ENCODE measurements around the gene NR1D1.

DNA sequence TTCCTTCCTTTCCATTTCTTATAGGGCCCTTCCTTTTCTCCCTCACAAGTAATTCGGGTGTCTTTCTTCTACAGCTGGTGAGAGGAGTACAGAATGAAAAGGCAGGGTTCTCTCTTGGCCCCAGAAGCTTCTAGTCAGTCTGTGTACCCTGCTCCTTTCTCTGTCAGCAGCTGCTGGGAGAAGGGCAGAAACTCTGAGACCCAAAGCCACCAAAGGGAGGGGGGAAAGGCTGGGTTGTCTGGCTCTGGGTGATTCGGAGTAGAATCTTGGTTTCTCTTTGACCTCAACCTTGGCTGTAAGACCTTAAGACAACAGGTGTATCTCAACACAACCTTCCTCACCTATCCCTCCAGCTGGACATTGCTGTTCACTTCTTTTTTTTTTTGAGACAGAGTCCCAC, 3.3 kb upstream of the NR1D1 start:
- no peak for TF ChIP-seq CTCF (IDR thresholded peaks at IDR 0.05; ENCODE audit: low read depth, low read length)
- TF ChIP-seq POLR2A (IDR thresholded peaks at IDR 0.05; ENCODE audit: extremely low read depth, insufficient read length) = no peak
- TF ChIP-seq, protein P1, sequence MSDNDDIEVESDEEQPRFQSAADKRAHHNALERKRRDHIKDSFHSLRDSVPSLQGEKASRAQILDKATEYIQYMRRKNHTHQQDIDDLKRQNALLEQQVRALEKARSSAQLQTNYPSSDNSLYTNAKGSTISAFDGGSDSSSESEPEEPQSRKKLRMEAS (IDR thresholded peaks at IDR 0.05; ENCODE audit: low read depth, low read length) = no peak
- TF ChIP-seq MYC (IDR thresholded peaks at IDR 0.05; ENCODE audit: low read depth, low read length) = no peak

Measured in NB4 (cell line).